ENCODE measurements around the gene PLEKHG7.

DNA sequence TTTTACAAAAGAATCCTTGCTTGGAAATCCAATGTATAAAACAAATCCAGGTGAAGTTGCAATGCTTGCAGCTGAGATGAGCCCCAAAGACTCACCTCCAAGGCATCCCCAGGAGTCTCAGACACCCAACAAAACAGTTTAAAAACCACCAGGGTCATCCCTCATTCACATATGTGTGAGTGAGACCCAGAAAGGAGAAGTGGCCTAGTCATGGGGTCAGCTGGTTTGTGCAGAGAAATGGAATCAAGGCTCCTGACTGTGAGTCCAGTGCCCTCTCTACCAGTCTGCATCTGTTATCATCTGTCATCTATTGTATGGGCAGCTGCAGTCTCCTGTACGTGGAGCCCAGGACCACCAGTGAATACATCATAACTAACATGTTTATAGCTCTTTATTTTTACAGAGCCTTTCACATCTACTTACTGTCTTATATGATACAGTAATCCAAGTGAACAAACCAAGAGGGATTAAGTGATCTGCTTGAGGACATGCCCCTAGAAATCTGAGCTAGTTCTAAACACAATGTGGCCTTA is 27.1 kb downstream of the PLEKHG7 start:
- TF ChIP-seq CTCF (conservative IDR thresholded peaks at IDR 0.05): no peak
- no peak for TF ChIP-seq ZFX (IDR thresholded peaks at IDR 0.05)
